GM21529 (cell line): ENCODE measurements around the gene AUP1.
A peak's percentile ranks its signal among the peaks of the same experiment; 100 is the strongest.

Experiments used
- ATAC-seq: cut with Tn5 transposase; IDR thresholded peaks from one replicate; pipeline ENCODE4 v1.9.1; 2021; ENCODE audit not compliant: unreplicated experiment

AUP1 gene

DNA sequence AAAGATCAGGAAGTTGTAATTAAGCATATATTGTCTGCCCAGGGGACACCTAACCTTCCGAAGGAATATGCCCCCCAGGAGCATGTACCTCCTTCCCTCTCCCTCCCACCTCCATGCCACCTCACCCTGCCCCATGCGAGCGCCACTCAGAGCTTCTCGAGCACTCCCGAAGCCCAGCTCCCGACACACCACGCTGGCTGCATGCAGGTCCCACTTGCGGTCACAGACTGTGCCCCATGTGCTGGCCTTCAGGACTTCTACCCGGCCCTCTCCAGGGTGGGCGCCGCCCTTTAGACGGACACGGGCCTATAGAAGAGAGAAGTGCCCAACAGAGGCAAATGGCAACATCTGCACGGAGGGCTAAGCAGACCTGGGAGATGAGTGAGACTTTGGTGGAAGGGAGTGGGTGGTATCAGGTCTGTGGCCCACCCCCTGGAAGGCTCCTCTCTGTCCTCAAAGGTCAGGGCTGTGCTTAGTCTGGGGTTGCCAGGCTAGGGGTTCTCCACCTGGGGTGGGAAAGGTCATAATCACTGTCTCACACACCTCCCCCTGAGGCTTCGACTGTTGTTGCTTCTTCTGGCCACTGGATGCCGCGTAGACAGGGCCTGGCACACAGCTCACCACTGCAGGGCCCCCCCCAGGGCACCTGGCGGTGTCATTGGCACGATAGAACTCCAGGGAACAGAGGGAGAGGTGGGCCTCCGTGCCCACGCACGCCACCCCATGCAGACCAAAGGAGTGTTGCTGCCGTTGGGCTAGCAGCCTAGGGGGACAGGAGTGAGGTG, 6.9 kb upstream of the AUP1 start:
- no peak for ATAC-seq

DNA sequence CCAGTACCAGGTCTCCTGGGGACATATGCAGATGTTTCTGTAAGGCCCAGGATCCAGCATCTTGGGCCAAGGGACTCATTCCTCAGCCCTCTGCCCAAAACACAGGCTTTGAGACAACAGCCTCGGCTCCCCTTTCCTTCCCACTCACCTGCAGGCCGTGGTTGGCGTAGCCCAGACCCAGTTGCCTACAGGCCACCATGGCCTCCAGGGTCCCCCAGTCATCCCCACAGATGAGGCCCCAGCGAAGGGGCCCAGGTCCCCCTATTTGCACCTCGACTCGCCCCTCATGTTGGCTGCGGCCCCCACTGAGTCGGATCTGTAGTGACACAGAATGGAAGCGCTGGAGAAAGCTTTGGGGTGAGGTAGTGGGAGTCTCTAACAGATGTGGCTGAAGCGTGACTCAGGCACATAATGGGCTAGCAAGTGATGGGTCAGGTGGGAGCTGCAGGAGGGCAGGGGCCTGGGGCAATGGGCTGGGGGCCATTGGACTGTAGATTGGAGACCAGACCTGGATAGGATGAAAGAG, 6.0 kb upstream of the AUP1 start:
- no peak for ATAC-seq

DNA sequence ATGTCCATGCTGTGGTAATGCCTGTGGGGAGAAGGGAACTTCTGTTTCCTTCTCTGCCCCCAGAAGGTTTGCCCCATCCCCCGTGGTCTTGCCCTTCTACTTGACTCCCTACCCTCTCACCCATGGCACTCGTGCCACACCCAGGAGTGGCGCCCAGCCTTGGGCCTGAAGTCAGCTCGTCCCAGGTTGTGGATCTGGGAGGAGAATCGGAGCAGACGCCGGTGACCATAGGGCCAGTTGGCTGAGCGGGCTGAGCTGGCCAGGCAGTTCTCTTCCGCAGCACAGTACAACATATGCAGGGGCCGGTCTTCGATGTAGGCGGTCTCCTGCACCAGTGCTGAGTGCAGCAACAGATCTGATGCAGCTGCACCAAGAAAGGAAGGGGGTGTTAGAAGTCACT, 4.9 kb upstream of the AUP1 start:
- ATAC-seq, result no peak

DNA sequence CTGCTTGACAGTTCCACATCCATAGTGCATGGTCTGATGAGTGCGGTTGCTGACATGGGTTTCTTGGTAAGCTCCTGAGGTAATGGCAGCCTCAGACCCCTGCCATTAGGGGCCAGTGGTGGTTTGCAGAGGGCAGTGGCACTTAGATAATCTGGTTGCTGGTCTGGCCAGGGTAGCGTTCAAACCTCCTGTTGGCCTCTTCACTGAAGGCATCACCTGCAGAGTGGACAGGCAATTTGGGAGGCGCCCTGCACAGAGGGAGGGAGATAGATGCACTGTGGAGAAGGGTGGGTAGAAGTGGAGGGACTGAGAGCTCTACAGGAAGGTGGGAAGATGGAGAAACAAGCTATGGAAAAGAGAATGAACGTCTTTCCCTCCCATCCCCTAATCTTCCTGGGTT, 4.0 kb upstream of the AUP1 start:
- no peak for ATAC-seq

DNA sequence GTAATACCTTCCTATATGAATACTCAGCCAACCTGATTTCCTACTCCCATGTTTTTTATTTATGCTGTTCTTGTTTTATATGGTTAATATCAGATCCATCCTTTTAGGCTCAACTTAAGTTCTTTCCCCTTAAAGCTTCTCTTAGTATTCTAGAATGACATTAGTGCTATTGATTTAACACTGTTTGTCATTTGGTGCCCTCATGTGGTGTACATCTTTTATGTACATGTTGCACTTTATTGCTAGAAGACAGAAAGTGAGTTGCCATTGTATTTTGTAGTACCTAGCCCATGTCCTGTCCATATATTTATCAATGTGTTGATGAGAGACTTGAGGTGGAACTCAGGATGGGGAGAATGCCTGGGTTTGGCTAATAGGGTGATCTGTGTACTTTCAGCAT, 2.7 kb upstream of the AUP1 start:
- no peak for ATAC-seq

DNA sequence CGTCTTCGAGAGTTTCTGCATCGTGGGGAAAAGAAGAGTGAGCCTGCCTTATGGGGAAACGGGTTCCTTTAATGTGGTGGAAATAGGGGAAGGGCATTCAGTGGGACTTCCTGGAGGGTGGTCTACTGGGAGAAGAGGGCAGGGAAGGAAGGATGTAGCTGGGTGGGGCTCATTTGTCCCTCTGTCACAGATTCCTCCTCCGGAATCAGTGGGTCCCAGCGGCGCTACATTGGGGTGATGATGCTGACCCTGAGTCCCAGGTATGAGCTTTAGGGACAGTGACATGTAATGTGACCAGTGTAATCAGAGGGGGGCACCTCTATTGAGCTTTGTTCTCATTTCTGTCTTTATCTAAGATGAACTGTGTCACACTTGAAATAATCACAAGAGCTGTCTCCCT, 2.2 kb upstream of the AUP1 start:
- no peak for ATAC-seq

DNA sequence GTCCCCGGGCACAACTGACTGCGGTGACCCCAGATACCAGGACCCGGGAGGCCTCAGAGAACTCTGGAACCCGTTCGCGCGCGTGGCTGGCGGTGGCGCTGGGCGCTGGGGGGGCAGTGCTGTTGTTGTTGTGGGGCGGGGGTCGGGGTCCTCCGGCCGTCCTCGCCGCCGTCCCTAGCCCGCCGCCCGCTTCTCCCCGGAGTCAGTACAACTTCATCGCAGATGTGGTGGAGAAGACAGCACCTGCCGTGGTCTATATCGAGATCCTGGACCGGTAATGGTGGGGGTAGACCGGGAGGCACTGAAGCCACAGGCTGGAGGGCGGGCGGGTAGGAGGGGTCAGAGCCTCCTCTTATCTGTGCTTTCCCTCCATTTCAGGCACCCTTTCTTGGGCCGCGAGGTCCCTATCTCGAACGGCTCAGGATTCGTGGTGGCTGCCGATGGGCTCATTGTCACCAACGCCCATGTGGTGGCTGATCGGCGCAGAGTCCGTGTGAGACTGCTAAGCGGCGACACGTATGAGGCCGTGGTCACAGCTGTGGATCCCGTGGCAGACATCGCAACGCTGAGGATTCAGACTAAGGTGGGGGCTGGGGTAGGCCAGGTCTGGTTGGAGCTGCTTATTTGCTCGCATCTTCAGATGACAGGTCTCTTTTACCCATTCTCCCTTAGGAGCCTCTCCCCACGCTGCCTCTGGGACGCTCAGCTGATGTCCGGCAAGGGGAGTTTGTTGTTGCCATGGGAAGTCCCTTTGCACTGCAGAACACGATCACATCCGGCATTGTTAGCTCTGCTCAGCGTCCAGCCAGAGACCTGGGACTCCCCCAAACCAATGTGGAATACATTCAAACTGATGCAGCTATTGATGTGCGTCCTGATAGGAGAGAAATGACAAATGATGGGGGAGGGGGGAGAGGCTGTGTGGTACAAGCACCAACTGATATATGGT, 1.0 kb upstream of the AUP1 start:
- peak; percentile 31 for ATAC-seq

DNA sequence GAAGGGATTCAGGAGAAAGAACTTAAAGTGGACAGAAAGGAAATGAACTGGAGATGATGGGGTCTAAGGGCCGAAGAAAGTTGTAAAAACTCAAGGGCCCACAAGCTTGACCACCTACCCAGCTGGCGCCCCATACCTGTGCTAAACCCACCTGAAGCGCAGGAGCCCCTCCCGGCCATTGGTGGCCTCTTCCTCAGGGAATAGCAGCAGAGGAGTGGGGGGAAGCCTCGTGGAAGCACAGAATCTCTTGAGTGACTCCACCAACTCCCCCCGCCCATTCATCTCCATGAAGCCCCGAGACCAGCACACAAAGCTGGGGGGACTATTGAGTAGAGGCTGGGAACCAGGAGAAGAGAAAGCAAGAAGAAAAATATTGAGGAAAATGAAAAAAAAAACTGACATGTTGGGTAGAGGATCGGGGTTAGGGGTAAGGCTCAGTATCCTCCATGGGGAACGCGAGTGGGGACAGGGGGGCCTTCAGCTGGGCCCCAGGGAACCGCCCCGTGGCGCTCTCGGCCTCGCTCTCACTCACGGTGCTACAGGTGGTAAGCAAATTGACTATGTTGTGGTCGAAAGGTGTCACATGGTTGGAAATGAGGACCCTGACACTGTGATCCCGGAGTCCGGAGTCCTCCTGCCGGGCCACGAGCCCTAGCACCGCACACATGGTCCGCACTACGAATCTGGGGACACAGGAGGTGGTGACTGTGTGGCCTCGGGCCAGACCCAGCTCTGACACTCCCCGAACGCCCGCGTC, 728 bp downstream of the AUP1 start:
- ATAC-seq, result peak; percentile 8

DNA sequence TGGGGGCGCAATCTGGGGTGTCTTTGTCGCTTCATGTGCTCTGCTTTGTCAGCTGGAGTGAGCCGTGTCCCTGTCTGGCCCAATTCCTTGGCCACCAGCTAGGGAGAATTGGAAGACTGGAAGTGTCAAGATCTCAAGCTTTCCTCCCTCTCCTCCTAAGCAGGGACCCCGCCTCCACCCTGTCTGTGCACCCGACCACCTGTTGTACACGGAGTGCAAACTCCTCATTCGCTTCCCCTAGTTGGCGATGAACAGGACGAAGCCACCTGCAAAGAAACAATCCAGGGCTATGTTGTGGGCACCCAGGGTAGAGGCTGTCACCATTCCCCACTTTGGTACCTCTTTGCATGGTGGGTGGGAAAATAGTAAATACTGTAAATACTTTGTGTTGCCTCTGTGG, 1.8 kb downstream of the AUP1 start:
- no peak for ATAC-seq

DNA sequence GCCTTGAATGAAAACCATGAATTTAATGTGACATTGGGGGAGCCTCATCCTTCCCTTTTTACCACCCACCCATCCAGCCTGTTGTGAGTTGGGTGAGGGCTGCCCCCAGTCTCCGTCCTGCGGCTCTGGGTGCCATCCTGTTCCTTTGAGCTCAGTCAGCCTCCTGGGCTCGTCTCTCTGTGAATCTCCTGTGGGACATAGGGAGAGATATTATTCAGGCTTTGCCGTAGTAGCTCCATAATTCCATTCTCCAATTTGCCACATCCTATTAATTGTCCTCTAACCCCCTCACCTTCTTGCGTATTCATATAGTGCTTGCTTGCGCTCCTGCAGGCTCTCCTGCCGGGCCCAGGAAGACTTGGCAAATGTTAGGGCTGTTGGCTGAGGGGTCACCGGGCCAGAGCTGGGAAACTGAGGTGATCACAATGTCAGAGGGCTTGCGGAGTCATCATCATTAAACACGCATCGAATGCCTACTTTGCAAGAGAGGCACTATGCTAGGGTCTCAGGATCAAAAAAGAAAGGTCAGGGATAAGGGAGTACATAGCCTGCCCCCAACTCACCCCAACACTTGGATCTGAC, 2.8 kb downstream of the AUP1 start:
- ATAC-seq, result no peak

DNA sequence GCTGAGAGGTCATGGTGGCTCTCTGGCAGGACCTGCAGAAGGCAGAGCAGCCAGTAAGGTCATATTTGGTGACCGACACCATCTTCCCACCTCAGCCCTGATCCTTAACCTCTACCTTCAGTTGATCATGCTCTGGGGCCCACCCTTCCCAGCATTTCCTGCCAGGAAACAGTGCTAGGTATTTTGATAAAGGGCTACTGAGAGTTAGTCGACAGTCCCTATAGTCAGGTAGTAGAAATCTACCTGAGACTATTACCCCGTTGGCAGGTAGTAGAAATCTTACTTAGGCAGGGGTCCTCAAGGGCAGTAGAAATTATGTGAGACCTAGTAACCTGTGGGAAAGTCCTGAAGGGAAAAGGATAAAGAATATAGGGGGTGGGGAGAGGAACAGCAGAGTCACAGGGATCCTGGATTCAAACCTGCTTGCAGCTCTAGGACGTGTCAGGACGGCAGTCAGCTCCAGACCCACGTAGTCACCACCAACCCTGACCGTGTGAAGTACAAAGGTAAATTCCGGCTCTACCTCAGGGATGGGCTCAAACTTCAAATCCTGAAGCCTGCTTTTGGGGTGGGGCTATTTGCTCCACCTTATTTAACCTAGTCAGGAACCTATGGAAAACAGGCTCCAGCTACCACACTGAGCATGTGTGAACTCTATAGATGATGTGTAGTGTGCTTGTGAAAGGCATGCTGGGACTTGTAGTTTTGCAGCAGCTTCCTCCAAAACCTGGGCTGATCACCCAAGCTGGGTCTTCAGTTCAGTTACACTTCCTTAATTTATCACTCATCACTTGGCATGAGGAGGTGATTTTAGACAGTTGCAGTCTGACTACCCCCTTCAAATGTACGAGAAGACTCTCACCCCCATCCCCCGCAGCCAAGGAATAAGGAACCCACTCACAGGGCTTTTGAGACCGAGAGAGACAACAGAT, 3.5 kb downstream of the AUP1 start, which contains the start of gene DQX1:
Gene DQX1 (minus strand): TSS at position 515 of the 932 bp plus-strand sequence. CDS start 502 bp downstream, at position 13.
- ATAC-seq, result peak; percentile 14

DNA sequence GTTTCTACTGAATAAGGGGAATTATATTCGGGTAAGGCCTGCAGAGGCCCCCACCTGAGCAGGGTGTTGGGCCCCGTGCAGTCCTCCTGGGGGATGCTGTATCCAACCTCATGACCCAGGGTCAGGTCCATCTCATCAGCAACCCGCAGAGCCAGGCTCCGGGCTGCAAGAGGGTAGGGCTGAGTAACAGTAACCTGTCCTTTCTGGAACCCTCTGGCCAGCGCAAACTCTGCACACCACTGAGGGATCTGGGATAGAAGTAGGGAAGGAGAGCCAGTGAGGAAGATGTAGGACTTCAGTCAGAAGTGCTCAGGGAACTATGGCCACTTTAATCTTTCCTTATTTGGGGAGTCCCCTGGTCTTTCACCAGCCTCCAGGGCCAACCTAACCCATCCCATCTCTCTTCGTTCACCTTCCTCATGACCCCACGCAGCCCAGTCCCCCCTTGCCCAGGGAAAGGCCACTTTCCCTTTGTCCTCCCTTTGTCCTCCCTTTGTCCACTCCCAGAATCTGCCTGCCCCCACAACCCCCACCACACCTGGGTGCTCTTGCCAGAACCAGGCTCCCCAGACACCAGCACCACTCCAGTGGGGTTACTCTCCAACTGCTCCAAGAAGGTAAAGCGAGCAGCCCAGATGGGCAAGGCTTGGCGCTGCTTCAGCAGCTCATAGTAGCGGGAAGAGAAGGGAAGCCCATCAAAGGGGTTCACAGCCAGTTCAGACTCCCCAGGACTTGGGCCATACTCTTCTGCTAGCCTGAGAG, 4.4 kb downstream of the AUP1 start:
- no peak for ATAC-seq

DNA sequence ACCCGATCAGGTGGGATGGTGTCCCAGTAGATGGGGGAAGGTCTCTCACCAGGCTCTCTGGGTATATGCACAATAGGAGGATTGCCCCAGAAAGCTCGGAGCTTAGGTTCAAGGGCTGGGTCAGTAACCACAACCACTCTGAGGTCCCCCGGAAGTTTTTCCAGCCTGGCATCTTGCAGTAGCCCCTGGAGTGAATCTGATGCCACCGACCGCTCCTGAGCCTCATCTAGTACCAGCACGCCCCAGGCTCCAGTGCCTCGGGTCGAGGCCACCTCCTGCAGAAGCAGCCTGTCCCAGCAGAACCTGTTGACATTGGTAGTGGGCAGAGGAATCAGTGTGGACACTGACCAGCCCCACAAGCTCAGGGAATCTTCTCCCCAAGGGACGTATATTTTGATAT, 5.5 kb downstream of the AUP1 start:
- no peak for ATAC-seq

DNA sequence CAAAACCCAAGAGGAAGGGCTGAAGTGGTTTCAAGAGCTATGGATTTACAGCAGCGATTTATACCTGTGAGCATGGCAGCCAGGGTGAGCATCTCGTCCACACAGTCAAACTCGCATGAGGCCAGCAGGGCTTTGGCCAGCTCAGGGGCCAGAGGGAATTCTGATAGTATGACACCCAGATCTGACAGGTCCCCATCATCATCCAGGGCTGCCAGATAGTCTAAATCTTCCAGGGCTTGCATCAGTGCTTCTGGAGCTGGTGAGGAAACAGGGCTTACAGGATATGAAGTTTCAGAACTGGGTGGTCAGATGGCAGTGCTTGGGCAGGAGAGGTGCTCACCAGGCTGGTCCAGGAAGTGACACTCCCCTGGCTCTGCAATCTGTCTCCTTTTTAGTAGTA, 7.0 kb downstream of the AUP1 start:
- no peak for ATAC-seq

DNA sequence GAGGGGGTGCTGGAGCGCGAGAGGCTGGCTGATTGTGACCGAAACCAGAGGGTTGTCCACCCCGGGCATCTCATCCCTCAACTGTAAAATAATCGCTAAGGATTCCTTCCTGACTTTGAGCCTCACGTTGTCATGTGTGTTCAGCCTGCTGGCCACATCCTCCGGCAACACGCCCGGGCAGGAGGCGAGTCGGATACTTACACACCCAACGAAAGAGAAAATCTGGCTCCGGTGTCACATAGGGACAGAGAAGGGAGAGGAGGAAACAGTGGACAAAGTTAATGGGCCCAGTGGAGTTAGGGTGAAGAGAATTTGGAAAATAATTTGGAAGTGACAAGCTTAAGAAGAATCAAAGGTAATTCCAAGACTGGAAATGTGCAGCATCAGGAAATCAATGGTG, 12.9 kb downstream of the AUP1 start:
- no peak for ATAC-seq

DNA sequence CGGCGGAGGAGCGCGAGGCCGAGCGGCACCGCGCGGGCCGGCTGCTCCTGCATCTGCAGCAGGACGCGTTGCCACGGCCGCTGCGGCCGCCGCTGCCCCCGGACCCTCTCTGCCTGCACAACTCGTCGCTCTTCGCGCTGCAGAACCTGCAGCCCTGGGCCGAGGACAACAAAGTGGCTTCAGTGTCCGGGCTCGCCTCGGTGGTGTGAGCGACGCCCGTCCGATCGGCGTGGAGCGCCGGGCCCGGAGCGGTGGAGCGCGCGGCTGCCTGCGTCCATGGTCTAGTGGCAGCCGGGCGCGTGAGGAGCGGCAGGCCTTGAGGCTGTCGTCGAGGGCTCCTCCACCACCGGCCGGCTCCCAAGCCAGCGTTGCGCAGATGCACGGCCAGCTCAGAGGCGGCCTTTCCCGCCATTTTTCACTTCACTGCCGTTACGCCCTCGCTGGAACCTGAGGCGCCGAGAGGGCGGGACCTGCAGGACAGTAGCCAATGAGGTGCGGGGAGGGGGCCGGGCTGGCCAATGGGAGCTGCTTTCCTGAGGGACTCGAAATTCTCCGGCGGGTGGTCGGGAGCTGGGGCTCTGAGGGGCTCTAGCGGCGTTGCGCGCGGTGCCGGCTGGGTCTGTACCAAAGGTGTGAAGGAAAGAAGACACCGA, 13.4 kb downstream of the AUP1 start:
- peak; percentile 46 for ATAC-seq

DNA sequence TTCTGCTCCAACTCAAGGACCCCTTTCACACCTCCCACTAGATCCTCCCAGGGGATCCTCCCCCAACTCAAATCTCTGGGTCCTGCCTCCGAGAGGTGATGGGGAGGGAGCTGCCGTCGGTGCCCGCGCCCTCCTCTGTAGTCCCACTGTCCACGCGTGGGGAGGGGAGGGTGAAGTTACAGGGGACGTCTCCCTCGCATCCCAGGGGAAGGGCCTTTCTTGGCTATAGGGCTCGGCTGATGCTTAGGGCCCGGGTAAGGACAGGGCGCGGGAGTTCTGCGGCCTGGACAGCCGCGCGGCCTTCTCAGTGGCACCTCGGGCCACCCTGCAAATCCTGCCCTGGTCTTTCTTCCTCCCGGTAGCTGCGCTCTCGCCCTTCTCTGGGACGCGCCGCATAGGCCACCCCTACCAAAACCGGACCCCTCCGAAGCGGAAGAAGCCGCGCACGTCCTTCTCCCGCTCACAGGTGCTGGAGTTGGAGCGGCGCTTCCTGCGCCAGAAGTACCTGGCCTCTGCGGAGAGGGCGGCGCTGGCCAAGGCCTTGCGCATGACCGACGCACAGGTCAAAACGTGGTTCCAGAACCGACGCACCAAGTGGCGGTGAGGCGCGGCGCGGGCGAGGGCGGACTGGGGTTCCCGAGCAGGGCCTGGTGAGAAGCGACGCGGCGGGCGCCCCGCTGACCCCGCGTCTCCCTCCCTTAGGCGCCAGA, 14.1 kb downstream of the AUP1 start:
- no peak for ATAC-seq
